NCI-H748 (cell line): ENCODE results near the gene ZBTB48.

Source experiments
- DNase-seq: peaks from one replicate; lab custom pipeline; 2025; ENCODE audit not compliant: unreplicated experiment; lab: John Stamatoyannopoulos, UW

ZBTB48 gene

GRCh38 chr1:6572653-6573383, 7.0 kb upstream of the ZBTB48 start:
- no peak for DNase-seq

DNA sequence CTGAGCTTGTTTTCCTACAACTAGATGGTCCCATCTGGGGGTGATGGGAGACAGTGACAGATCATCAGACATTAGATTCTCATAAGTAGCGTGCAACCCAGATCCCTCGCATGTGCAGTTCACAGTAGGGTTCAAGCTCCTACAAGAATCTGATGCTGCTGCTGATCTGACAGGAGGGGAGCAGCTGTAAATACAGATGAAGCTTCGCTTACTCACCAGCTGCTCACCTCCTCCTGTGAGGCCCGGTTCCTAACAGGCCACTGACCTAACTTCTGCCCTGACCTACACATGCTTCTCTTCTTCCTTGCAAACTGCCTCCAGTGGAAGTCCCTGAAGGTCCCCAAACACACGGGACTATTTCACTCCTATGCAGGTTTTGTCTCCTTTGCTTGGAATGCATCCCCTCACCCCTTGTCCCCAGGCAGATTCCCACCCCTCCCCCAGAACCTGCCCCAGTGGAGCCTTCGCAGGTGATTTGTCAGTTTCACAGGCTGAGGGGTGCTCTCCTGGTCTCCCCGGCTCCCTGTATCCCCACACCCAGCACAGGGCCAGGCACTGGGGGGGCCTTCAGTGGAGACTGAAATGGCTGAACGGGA, 5.7 kb upstream of the ZBTB48 start:
- DNase-seq: no peak

DNA sequence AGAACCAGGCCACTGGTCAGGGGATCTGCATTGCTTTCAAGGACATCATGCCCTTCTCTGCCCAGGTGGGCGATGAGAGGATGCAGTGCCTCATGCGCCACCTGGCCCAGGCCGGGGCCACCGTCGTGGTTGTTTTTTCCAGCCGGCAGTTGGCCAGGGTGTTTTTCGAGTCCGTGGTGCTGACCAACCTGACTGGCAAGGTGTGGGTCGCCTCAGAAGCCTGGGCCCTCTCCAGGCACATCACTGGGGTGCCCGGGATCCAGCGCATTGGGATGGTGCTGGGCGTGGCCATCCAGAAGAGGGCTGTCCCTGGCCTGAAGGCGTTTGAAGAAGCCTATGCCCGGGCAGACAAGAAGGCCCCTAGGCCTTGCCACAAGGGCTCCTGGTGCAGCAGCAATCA, 5.0 kb upstream of the ZBTB48 start:
- DNase-seq: no peak

DNA sequence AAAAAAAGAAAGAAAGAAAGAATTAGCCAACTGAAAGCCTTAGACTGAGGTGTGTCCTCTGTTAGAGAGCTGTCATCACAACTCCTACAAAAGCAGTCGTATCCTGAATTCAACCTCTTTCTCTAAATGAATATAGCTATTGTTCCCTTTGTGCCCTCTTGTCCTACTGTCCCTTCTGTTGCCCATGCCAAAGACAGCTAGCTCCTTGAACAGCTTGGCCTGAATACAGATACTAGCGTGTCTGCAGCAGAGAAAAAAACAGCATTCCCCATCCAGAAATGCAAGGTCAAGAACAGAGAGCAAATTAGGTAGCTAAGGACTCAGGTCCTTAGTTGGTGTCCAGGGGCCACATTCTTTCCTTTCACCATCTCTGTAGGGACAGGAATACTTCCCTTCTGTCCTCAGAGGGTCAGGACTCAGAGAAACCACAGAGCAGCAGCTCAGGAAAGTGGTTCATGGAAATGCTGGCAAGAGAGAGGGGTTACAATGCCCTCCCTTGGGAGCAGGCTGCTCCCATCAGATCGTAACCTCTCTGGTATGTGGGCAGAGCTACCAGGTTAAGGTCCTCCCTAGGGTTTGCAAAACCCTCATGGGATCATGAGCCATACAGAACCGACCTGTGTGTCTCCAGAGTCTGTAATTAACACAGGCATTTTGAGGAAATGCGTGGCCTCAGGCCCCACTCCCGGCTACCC, 1.8 kb upstream of the ZBTB48 start:
- DNase-seq: no peak

DNA sequence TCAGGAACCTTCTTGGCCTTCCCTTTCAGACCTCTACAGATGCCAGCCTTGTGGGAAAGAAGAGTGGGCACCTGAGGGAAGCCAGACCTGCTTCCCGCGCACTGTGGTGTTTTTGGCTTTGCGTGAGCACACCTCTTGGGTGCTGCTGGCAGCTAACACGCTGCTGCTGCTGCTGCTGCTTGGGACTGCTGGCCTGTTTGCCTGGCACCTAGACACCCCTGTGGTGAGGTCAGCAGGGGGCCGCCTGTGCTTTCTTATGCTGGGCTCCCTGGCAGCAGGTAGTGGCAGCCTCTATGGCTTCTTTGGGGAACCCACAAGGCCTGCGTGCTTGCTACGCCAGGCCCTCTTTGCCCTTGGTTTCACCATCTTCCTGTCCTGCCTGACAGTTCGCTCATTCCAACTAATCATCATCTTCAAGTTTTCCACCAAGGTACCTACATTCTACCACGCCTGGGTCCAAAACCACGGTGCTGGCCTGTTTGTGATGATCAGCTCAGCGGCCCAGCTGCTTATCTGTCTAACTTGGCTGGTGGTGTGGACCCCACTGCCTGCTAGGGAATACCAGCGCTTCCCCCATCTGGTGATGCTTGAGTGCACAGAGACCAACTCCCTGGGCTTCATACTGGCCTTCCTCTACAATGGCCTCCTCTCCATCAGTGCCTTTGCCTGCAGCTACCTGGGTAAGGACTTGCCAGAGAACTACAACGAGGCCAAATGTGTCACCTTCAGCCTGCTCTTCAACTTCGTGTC, 995 bp upstream of the ZBTB48 start:
- DNase-seq: no peak

GRCh38 chr1:6580119-6580592, 362 bp downstream of the ZBTB48 start:
- no peak for DNase-seq

DNA sequence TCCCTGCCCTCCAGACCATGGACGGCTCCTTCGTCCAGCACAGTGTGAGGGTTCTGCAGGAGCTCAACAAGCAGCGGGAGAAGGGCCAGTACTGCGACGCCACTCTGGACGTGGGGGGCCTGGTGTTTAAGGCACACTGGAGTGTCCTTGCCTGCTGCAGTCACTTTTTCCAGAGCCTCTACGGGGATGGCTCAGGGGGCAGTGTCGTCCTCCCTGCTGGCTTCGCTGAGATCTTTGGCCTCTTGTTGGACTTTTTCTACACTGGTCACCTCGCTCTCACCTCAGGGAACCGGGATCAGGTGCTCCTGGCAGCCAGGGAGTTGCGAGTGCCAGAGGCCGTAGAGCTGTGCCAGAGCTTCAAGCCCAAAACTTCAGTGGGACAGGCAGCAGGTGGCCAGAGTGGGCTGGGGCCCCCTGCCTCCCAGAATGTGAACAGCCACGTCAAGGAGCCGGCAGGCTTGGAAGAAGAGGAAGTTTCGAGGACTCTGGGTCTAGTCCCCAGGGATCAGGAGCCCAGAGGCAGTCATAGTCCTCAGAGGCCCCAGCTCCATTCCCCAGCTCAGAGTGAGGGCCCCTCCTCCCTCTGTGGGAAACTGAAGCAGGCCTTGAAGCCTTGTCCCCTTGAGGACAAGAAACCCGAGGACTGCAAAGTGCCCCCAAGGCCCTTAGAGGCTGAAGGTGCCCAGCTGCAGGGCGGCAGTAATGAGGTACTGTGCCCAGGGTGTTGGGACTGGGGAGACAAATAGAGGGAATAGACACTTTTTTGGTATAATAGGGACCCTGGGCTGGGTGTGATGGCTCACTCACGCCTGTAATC, 1.0 kb downstream of the ZBTB48 start:
- DNase-seq: no peak

- DNase-seq: no peak
These were observed 1.9 kb downstream of the ZBTB48 start for GRCh38 chr1:6581561-6582305.

DNA sequence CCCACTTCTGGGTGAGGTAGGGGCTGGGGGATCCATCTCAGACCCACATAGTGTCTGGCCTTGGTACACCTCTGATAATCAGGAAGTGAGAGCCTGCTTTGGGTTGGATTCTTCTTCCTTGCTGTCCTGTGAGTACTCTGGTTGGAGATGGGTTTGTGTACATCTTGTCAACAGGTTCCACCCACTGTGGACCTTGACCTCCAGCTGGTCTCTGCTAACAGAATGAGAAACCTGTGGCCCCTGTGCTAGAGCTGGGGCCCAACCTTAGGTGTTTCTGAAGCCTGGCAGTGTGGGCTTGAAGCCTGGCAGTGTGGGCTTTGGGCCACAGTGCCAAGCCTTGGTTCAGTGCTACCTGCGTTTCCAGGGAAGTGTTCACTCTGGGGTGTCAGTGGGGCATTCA, 2.6 kb downstream of the ZBTB48 start:
- DNase-seq: no peak

DNA sequence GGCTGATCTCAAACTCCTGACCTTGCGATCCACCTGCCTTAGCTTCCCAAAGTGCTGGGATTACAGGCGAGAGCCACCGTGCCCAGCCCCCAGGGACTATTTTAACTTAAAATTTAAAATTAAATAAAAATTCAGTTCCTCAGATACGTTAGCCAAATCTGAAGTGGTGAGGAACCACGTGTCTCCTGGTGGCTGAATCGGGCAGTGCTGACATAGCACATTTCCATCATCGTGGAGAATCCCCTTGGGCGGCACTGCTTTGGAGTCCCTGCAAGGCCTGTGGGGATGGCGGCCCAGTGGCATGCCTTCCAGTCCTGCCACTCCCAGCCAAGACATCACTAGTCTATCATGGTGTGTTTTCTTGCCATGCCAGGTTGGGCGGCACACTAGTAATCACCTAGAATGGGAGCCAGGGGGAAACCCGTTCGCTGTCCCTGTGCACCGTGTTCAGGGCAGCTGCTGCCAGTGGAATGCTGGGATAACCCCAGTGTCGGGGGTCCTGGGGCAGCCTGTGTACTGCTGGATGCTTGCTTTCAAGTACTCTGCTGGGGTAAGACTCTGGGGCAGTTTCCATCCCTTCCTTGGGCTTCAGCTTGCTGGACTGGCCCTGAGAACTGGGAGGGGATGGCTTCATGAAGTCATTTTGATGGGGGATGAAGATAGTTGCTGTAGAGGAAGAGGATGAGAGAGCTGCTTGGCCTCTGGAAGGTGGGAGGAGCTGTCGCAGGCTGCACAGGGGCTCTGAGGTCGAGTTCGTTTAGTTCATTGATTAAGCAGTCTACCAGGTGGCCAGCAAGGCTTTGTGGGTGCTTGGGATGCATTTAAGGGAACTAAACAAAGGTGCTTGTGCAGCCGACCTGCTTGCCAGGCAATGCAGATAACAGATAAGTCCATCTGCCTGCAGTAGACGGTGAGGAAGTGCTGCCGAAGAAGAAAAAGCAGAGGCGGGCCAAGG, 4.6 kb downstream of the ZBTB48 start:
- DNase-seq: no peak

DNA sequence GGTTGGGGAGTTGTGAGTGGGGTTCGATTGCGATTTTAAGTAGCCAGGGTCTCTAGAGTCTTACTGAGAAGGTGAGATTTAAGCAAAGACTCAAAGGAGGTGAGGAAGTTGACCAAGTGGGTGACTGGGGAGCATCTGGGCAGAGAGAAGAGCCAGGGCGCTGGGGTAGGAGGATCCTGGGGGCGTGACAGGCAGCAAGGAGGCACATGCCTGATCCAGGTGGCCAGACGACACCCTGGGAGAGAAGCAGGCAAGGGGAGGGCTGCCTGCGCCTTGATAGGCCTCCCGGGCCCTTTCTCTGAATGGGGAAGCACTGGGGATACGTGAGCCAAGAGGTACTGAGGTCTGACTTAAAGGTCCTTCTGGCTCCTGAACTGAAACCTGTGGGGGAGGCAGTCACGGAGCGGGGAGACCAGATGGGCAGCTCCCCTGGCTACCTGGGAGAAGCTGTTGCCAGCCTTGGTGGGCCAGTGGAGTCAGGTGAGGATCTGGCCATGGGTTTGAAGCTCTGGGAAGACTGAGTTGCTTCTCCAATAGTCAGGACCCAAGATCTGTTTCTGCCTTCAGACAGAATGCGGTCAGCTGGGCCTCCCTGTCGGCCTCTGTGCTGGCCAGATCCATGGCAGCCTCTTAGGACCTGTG, 5.4 kb downstream of the ZBTB48 start:
- DNase-seq: no peak

- DNase-seq: no peak
These were observed 6.0 kb downstream of the ZBTB48 start for GRCh38 chr1:6585841-6586240.

GRCh38 chr1:6586404-6586816, 6.6 kb downstream of the ZBTB48 start:
- no peak for DNase-seq

DNA sequence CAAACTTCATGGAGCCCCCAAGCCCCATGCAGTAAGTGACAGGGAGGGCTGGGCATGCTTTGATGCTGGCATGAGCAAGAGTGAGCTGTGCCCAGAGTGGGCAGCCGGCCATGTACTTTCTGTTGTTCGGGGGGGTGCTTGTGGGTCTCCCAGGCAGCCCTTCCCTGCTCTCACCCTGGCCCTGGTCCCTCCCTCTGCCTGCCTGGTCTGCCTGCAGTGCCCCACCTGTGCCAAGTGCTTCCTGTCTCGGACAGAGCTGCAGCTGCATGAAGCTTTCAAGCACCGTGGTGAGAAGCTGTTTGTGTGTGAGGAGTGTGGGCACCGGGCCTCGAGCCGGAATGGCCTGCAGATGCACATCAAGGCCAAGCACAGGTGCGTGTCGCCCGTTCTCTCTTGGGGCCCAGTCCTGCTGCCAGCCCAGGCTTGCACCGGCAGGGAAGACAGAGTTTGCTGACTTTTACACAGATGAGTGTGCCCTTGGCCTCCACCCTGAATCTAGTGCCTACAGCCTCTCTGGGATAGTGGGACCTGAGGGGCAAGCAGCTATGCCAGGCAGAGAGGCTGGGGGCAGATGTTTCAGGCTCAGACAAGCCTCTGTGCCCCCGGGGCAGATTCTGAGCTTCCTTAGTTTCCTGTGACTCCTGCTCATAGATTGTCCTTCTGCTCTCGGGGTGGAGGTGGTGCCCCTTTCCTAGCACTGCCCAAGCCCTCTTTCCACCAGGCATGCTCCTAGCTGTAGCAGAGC, 7.6 kb downstream of the ZBTB48 start:
- DNase-seq: no peak

- DNase-seq: no peak
These were observed 8.5 kb downstream of the ZBTB48 start for GRCh38 chr1:6588128-6588892.

DNA sequence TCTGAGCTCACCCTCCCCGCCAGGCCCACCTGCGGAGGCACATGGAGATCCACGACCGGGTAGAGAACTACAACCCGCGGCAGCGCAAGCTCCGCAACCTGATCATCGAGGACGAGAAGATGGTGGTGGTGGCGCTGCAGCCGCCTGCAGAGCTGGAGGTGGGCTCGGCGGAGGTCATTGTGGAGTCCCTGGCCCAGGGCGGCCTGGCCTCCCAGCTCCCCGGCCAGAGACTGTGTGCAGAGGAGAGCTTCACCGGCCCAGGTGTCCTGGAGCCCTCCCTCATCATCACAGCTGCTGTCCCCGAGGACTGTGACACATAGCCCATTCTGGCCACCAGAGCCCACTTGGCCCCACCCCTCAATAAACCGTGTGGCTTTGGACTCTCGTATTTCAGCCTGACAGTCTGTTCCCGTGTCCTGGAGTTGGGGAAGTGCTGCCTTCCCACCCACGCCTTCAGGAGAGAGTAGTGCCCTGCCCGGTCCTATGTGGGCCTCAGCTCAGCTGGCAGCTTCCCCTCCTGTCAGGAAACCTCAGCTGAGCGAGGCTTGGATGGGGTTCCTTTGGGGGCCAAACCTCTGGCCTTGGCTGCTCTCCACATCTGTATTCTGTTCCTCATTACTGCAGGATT, 9.2 kb downstream of the ZBTB48 start:
- no peak for DNase-seq
